GM23338 (cell line): ENCODE results near the gene EIF2AK3. TPM values are rescaled to one million over a fixed set of nuclear protein-coding genes. Genes with fewer than 3 reads are reported as not detected.

Source experiments
- ATAC-seq: fragments of 200-7000 bp; cut with Tn5 transposase; 3 replicates; pipeline ENCODE4 v1.9.1; 2020
- DNase-seq: peaks from one replicate; pipeline ENCODE4 v3.0.0-alpha.2; 2015; ENCODE audit warnings: low spot score
- H2AFZ ChIP-seq: fragments of 200-600 bp; sonication (generic); 2 replicates; pipeline ENCODE4 v1.8.0; 2016; ENCODE audit warnings: antibody characterized with exemption, mild to moderate bottlenecking, moderate library complexity
- H3F3A ChIP-seq: fragments of 200-600 bp; sonication (generic); replicated peaks from 2 replicates; pipeline ENCODE4 v1.8.0; 2017; ENCODE audit warnings: antibody characterized with exemption, mixed run types, low read depth
- H3K27ac ChIP-seq: fragments of 200-600 bp; sonication (generic); 2 replicates; pipeline ENCODE4 v1.6.1; 2016; ENCODE audit warnings: low read depth
- H3K27me3 ChIP-seq: fragments of 200-600 bp; sonication (generic); 2 replicates; pipeline ENCODE4 v1.8.0; 2016; ENCODE audit warnings: mild to moderate bottlenecking, mixed run types, moderate library complexity; ENCODE audit not compliant: insufficient read depth
- H3K36me3 ChIP-seq: fragments of 200-600 bp; sonication (generic); 2 replicates; pipeline ENCODE4 v1.8.0; 2016; ENCODE audit warnings: mild to moderate bottlenecking; ENCODE audit not compliant: insufficient read depth
- H3K4me1 ChIP-seq: fragments of 200-600 bp; sonication (generic); 2 replicates; pipeline ENCODE4 v1.8.0; 2016; ENCODE audit warnings: mild to moderate bottlenecking, moderate library complexity; ENCODE audit not compliant: insufficient read depth
- H3K4me2 ChIP-seq: fragments of 200-600 bp; sonication (generic); 2 replicates; pipeline ENCODE4 v1.7.1; 2017; ENCODE audit warnings: mixed run types
- H3K4me3 ChIP-seq: fragments of 200-600 bp; sonication (generic); 2 replicates; pipeline ENCODE4 v1.6.1; 2016; ENCODE audit warnings: mixed run types
- H3K79me2 ChIP-seq: fragments of 200-600 bp; sonication (generic); replicated peaks from 2 replicates; pipeline ENCODE4 v1.8.0; 2017; ENCODE audit warnings: mild to moderate bottlenecking; ENCODE audit not compliant: insufficient read depth
- H3K9me2 ChIP-seq: fragments of 200-600 bp; sonication (generic); 2 replicates; pipeline ENCODE4 v1.8.0; 2017; ENCODE audit not compliant: insufficient read depth
- H4K20me1 ChIP-seq: fragments of 200-600 bp; sonication (generic); replicated peaks from 2 replicates; pipeline ENCODE4 v1.8.0; 2017; ENCODE audit warnings: mild to moderate bottlenecking; ENCODE audit not compliant: insufficient read depth
- H3K27ac Mint-ChIP-seq: 2 replicates; pipeline ENCODE4 v1.8.0; 2020; ENCODE audit warnings: inconsistent platforms, mild to moderate bottlenecking, moderate library complexity, mixed read lengths
- H3K27me3 Mint-ChIP-seq: 3 replicates; pipeline ENCODE4 v1.8.0; 2022; ENCODE audit warnings: low read depth, mild to moderate bottlenecking, moderate library complexity, mixed read lengths, inconsistent platforms; ENCODE audit not compliant: insufficient read depth, poor library complexity
- H3K36me3 Mint-ChIP-seq: 3 replicates; pipeline ENCODE4 v1.8.0; 2021; ENCODE audit warnings: low read depth, mild to moderate bottlenecking, inconsistent platforms, moderate library complexity, mixed read lengths
- H3K4me1 Mint-ChIP-seq: 3 replicates; pipeline ENCODE4 v1.8.0; 2020; ENCODE audit warnings: mild to moderate bottlenecking, inconsistent platforms, mixed read lengths
- H3K4me3 Mint-ChIP-seq: 3 replicates; pipeline ENCODE4 v1.8.0; 2021; ENCODE audit warnings: moderate library complexity, mild to moderate bottlenecking, inconsistent platforms, mixed read lengths
- H3K9me3 Mint-ChIP-seq: 3 replicates; pipeline ENCODE4 v1.8.0; 2020; ENCODE audit warnings: moderate library complexity, mild to moderate bottlenecking, inconsistent platforms, mixed read lengths
- CREB1 ChIP-seq: fragments of 250-450 bp; sonication (Bioruptor Pico); IDR thresholded peaks from 2 replicates; pipeline ENCODE4 v1.5.0; 2020; ENCODE audit warnings: low read depth, mild to moderate bottlenecking, moderate library complexity
- JUNB ChIP-seq: IDR thresholded peaks from one replicate; pipeline ENCODE4 v1.6.1; 2016; ENCODE audit warnings: antibody characterized with exemption; ENCODE audit not compliant: unreplicated experiment
- ZNF114 ChIP-seq: fragments of 250-450 bp; sonication (Bioruptor Pico); IDR thresholded peaks from 2 replicates; pipeline ENCODE4 v1.5.0; 2020; ENCODE audit warnings: mild to moderate bottlenecking, moderate library complexity
- ZNF331 ChIP-seq: fragments of 250-450 bp; sonication (Bioruptor Pico); IDR thresholded peaks from 2 replicates; pipeline ENCODE4 v1.5.0; 2020; ENCODE audit warnings: low read depth, mild to moderate bottlenecking, moderate library complexity
- polyA plus RNA-seq: library from polyadenylated mRNA; unstranded; fragments of >200 nt; fragmentation: Nextera tagmentation; extraction: Ambion mirVana; gene quantifications from 2 replicates; pipeline ENCODE4 v1.2.1, GENCODE V29; 2016
- total RNA-seq: library from RNA; depleted of rRNA; stranded (reverse); fragments of >200 nt; shearing (Covaris generic); gene quantifications from 2 replicates; pipeline ENCODE4 v1.2.3, GENCODE V29; 2014
- TF ChIP-seq, protein P1 (sequence below): IDR thresholded peaks from 2 replicates; pipeline ENCODE4 v1.6.1; 2016; ENCODE audit warnings: antibody characterized with exemption
- TF ChIP-seq, protein P2 (sequence below): fragments of 250-450 bp; sonication (Bioruptor Pico); IDR thresholded peaks from 2 replicates; pipeline ENCODE4 v1.5.0; 2020; ENCODE audit warnings: mild to moderate bottlenecking, moderate library complexity
- TF ChIP-seq, protein P3 (sequence below): IDR thresholded peaks from one replicate; pipeline ENCODE4 v1.6.1; 2018; ENCODE audit warnings: antibody characterized with exemption; ENCODE audit not compliant: unreplicated experiment

The EIF2AK3 gene
- total and polyA plus RNA-seq, 2 experiments from 2014 or later = 5.9 to 24.2 TPM

DNA sequence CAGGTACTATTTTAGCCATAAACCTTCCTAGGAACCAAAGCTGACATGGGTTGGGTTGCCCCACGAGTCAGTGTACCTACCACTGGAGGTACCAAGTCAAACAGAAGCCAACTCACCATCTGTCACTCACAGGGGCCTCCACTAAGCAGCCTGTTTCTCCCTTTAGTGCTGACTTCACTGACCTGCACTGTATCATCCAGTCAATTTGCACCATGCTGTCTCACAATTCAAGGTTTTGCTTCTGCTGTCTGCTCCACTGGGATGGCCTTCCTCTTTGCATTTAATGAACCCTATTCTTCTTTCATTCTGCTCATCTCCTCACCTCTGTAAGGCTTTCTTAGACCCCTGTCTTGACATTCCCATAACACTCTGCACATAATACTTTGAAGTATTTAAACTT, 47.2 kb downstream of the EIF2AK3 start:
- no peak for TF ChIP-seq ZNF114 (CRISPR knock-in tag)
- TF ChIP-seq, protein P1, sequence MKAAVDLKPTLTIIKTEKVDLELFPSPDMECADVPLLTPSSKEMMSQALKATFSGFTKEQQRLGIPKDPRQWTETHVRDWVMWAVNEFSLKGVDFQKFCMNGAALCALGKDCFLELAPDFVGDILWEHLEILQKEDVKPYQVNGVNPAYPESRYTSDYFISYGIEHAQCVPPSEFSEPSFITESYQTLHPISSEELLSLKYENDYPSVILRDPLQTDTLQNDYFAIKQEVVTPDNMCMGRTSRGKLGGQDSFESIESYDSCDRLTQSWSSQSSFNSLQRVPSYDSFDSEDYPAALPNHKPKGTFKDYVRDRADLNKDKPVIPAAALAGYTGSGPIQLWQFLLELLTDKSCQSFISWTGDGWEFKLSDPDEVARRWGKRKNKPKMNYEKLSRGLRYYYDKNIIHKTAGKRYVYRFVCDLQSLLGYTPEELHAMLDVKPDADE = no peak
- TF ChIP-seq, protein P2, sequence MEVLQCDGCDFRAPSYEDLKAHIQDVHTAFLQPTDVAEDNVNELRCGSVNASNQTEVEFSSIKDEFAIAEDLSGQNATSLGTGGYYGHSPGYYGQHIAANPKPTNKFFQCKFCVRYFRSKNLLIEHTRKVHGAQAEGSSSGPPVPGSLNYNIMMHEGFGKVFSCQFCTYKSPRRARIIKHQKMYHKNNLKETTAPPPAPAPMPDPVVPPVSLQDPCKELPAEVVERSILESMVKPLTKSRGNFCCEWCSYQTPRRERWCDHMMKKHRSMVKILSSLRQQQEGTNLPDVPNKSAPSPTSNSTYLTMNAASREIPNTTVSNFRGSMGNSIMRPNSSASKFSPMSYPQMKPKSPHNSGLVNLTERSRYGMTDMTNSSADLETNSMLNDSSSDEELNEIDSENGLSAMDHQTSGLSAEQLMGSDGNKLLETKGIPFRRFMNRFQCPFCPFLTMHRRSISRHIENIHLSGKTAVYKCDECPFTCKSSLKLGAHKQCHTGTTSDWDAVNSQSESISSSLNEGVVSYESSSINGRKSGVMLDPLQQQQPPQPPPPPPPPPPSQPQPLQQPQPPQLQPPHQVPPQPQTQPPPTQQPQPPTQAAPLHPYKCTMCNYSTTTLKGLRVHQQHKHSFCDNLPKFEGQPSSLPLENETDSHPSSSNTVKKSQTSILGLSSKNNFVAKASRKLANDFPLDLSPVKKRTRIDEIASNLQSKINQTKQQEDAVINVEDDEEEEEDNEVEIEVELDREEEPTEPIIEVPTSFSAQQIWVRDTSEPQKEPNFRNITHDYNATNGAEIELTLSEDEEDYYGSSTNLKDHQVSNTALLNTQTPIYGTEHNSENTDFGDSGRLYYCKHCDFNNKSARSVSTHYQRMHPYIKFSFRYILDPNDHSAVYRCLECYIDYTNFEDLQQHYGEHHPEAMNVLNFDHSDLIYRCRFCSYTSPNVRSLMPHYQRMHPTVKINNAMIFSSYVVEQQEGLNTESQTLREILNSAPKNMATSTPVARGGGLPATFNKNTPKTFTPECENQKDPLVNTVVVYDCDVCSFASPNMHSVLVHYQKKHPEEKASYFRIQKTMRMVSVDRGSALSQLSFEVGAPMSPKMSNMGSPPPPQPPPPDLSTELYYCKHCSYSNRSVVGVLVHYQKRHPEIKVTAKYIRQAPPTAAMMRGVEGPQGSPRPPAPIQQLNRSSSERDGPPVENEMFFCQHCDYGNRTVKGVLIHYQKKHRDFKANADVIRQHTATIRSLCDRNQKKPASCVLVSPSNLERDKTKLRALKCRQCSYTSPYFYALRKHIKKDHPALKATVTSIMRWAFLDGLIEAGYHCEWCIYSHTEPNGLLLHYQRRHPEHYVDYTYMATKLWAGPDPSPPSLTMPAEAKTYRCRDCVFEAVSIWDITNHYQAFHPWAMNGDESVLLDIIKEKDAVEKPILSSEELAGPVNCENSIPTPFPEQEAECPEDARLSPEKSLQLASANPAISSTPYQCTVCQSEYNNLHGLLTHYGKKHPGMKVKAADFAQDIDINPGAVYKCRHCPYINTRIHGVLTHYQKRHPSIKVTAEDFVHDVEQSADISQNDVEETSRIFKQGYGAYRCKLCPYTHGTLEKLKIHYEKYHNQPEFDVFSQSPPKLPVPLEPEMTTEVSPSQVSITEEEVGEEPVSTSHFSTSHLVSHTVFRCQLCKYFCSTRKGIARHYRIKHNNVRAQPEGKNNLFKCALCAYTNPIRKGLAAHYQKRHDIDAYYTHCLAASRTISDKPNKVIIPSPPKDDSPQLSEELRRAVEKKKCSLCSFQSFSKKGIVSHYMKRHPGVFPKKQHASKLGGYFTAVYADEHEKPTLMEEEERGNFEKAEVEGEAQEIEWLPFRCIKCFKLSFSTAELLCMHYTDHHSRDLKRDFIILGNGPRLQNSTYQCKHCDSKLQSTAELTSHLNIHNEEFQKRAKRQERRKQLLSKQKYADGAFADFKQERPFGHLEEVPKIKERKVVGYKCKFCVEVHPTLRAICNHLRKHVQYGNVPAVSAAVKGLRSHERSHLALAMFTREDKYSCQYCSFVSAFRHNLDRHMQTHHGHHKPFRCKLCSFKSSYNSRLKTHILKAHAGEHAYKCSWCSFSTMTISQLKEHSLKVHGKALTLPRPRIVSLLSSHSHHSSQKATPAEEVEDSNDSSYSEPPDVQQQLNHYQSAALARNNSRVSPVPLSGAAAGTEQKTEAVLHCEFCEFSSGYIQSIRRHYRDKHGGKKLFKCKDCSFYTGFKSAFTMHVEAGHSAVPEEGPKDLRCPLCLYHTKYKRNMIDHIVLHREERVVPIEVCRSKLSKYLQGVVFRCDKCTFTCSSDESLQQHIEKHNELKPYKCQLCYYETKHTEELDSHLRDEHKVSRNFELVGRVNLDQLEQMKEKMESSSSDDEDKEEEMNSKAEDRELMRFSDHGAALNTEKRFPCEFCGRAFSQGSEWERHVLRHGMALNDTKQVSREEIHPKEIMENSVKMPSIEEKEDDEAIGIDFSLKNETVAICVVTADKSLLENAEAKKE = no peak
- no peak for DNase-seq
- no peak for ATAC-seq
- Histone ChIP-seq H3K4me1 (no peaks in the 10 kb centered on the region), H3K79me2 (no peaks in the 10 kb centered on the region), H4K20me1 (0 out of 2 replicates have a peak, but pooled peaks cover 3% of the 10 kb centered on the region), H3F3A (no peaks in the 10 kb centered on the region), H3K27ac (no peak overlapping the region), H3K27me3 (no peaks in the 10 kb centered on the region), H2AFZ (no peak overlapping the region), H3K9me2 (no peaks in the 10 kb centered on the region), H3K4me2 (no peak overlapping the region), H3K36me3 (peaks cover 9% of the 10 kb centered on the region), H3K4me3 (no peak overlapping the region)
- H3K9me3 Mint-ChIP-seq = no peaks in the 10 kb centered on the region
- H3K27me3 Mint-ChIP-seq = no peaks in the 10 kb centered on the region
- H3K4me1 Mint-ChIP-seq = no peaks in the 10 kb centered on the region
- H3K4me3 Mint-ChIP-seq = no peak overlapping the region
- H3K27ac Mint-ChIP-seq = no peak overlapping the region
- peaks cover 13% of the 10 kb centered on the region; the same call in 2 of the 3 replicates for H3K36me3 Mint-ChIP-seq

DNA sequence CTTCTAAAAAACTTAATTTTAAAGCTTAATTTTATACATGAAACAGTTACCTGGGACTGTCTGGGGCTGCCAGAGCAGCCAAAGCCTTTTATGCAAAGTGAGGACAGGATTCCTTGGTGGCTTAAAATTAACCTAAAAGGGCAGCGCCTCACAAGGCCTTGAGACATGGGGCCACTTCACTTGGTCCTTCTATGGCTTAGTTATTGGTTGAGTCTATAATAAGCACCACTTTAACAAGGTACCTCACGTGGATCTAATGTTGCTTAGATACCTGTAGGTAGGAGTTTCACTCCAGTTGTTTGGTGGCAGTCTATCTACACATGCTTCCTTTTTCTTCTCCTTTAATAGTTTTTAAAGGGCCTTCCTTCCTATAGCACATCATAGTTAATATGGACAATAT, 51.6 kb downstream of the EIF2AK3 start:
- Mint-ChIP-seq H3K4me3 (no peak overlapping the region), H3K27ac (no peak overlapping the region), H3K36me3 (peaks cover 22% of the 10 kb centered on the region), H3K4me1 (no peaks in the 10 kb centered on the region), H3K27me3 (no peaks in the 10 kb centered on the region), H3K9me3 (no peaks in the 10 kb centered on the region)
- H3K4me3 ChIP-seq = no peak overlapping the region
- H3F3A ChIP-seq = no peaks in the 10 kb centered on the region
- DNase-seq (no peak), ATAC-seq (no peak)
- no peaks in the 10 kb centered on the region for H3K79me2 ChIP-seq
- no peak for TF ChIP-seq ZNF114 (CRISPR knock-in tag)
- no peak for TF ChIP-seq JUNB
- TF ChIP-seq, protein P3, sequence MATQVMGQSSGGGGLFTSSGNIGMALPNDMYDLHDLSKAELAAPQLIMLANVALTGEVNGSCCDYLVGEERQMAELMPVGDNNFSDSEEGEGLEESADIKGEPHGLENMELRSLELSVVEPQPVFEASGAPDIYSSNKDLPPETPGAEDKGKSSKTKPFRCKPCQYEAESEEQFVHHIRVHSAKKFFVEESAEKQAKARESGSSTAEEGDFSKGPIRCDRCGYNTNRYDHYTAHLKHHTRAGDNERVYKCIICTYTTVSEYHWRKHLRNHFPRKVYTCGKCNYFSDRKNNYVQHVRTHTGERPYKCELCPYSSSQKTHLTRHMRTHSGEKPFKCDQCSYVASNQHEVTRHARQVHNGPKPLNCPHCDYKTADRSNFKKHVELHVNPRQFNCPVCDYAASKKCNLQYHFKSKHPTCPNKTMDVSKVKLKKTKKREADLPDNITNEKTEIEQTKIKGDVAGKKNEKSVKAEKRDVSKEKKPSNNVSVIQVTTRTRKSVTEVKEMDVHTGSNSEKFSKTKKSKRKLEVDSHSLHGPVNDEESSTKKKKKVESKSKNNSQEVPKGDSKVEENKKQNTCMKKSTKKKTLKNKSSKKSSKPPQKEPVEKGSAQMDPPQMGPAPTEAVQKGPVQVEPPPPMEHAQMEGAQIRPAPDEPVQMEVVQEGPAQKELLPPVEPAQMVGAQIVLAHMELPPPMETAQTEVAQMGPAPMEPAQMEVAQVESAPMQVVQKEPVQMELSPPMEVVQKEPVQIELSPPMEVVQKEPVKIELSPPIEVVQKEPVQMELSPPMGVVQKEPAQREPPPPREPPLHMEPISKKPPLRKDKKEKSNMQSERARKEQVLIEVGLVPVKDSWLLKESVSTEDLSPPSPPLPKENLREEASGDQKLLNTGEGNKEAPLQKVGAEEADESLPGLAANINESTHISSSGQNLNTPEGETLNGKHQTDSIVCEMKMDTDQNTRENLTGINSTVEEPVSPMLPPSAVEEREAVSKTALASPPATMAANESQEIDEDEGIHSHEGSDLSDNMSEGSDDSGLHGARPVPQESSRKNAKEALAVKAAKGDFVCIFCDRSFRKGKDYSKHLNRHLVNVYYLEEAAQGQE = no peak
- TF ChIP-seq CREB1 = no peak
- TF ChIP-seq ZNF331 (CRISPR knock-in tag) = no peak
- H3K36me3 ChIP-seq = peaks cover 20% of the 10 kb centered on the region; the same call in 1 of the 2 replicates
- H3K27me3 ChIP-seq = no peaks in the 10 kb centered on the region
- H3K4me1 ChIP-seq = no peaks in the 10 kb centered on the region
- H4K20me1 ChIP-seq = no peaks in the 10 kb centered on the region; the same call in 1 of the 2 replicates
- no peak overlapping the region for H3K27ac ChIP-seq
- no peaks in the 10 kb centered on the region for H3K9me2 ChIP-seq
- no peak overlapping the region for H2AFZ ChIP-seq
- no peak overlapping the region for H3K4me2 ChIP-seq
